ENCODE data around the gene CORO6.

- TF ChIP-seq RAD21 (IDR thresholded peaks at IDR 0.05; ENCODE audit: low read depth): no peak
- no peak for TF ChIP-seq TEAD4 (IDR thresholded peaks at IDR 0.05)
These were observed 22.9 kb upstream of the CORO6 start for GRCh38 chr17:29645515-29646051.

All from Ishikawa (cell line).